Measurements from ENCODE around the gene LRP11.

DNA sequence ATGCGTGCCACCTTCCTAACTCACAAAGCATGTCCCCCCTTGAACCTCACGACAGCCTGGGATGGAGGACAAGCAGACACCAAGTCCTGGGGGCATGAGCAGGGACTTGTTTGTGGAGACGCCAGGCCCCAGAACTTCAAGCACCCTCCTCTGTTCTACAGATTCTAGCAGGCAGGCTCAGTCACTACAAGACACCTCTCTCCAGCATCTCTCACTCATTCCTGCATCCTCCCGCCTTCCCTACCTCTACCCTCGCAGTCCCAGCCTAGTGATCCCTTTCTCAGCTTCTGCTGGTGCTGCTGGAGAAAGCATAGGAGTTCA is 3.7 kb downstream of the LRP11 start:
- TF ChIP-seq RXRB (CRISPR knock-in tag; IDR thresholded peaks at IDR 0.05; ENCODE audit: borderline replicate concordance) (no peak), EZH2 (conservative IDR thresholded peaks at IDR 0.05; ENCODE audit: low read depth, low read length) (no peak), FOSL1 (CRISPR knock-in tag; IDR thresholded peaks at IDR 0.05; ENCODE audit: borderline replicate concordance) (no peak), GATAD2A (CRISPR knock-in tag; IDR thresholded peaks at IDR 0.05) (no peak)
- TF ChIP-seq, protein P1, sequence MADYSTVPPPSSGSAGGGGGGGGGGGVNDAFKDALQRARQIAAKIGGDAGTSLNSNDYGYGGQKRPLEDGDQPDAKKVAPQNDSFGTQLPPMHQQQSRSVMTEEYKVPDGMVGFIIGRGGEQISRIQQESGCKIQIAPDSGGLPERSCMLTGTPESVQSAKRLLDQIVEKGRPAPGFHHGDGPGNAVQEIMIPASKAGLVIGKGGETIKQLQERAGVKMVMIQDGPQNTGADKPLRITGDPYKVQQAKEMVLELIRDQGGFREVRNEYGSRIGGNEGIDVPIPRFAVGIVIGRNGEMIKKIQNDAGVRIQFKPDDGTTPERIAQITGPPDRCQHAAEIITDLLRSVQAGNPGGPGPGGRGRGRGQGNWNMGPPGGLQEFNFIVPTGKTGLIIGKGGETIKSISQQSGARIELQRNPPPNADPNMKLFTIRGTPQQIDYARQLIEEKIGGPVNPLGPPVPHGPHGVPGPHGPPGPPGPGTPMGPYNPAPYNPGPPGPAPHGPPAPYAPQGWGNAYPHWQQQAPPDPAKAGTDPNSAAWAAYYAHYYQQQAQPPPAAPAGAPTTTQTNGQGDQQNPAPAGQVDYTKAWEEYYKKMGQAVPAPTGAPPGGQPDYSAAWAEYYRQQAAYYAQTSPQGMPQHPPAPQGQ (CRISPR knock-in tag; IDR thresholded peaks at IDR 0.05; ENCODE audit: borderline replicate concordance): no peak
- TF ChIP-seq, protein P2, sequence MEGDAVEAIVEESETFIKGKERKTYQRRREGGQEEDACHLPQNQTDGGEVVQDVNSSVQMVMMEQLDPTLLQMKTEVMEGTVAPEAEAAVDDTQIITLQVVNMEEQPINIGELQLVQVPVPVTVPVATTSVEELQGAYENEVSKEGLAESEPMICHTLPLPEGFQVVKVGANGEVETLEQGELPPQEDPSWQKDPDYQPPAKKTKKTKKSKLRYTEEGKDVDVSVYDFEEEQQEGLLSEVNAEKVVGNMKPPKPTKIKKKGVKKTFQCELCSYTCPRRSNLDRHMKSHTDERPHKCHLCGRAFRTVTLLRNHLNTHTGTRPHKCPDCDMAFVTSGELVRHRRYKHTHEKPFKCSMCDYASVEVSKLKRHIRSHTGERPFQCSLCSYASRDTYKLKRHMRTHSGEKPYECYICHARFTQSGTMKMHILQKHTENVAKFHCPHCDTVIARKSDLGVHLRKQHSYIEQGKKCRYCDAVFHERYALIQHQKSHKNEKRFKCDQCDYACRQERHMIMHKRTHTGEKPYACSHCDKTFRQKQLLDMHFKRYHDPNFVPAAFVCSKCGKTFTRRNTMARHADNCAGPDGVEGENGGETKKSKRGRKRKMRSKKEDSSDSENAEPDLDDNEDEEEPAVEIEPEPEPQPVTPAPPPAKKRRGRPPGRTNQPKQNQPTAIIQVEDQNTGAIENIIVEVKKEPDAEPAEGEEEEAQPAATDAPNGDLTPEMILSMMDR (CRISPR knock-in tag; IDR thresholded peaks at IDR 0.05): no peak
